ENCODE data around the gene CSTF1.

The CSTF1 gene

DNA sequence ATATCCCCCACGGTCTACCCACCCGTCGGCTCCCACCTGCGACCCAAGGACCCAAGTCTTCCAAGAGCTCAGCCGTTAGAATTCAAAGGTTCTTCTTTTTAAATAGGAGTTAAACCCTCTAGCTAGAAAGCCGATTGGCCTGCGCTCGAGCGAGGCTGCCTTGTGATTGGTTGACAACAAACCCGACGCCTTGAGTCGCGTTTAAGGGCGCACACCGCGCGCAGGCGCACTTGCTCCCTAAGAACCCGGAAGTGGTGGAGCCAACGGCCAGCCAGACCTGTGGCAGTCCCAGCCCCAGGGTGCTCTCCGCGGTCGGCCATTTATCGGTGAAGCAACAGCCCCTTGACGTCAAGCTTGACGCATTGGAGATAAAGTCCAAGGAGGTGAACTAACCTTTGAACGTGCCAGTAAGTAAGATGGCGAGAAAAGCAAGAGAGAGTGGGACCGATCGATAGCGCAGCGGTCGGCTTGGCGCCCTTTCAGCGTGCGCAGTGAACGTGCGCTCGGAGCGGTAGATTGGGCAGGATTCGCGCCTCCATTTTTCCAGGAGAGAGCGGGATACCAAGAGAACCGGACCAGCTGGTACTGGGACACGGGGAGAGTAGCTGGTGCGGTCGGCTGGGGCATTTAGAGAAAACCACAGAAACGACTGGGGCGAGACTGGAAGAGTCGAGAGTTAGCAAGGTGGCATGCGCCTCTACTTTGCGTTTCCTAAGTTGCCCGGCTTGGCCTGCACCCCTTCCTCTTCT lies at the start of gene CSTF1, which contains the start of gene AURKA:
CSTF1 (plus strand) TSS at position 514 of the 749 bp plus-strand sequence. CDS start 2,908 bp downstream, outside the sequence.
AURKA (minus strand) TSS at position 84 of the 749 bp plus-strand sequence. CDS start 4,018 bp downstream, outside the sequence.
- no peak within 1 kb of the TSS for H3K4me3 Mint-ChIP-seq
- no peaks in the 10 kb centered on the region for H3K27me3 Mint-ChIP-seq (ENCODE audit: low read depth)
- H3K27ac Mint-ChIP-seq: peak within 1 kb of the TSS; percentile 81
- no peaks in the 10 kb centered on the region for H3K9me3 Mint-ChIP-seq
- peaks cover 32% of the 10 kb centered on the region for H3K36me3 Mint-ChIP-seq (ENCODE audit: low read depth)
- peaks cover 38% of the 10 kb centered on the region for H3K4me1 Mint-ChIP-seq (ENCODE audit: low read depth)

DNA sequence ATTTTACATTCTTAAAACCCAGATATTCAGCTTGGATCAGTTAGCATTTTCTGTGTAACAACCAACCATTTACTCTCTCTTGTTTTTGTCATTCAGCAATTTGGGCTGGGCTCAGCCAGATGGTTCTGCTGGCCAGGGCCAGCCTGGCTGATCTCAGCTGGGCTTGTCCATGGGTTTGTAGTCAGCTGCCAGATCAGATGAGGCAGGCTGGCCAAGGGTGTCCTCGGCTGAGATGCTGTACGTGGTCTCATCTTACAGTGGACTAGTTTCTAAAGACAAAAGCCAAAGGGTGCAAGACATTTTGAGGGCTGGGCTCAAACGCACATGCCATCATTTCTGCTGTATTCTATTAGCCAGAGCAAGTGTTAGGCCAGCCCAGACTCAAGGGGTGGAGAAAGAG lies 49.7 kb upstream of the CSTF1 start:
- Mint-ChIP-seq H3K36me3 (ENCODE audit: low read depth) (no peaks in the 10 kb centered on the region), H3K9me3 (no peaks in the 10 kb centered on the region), H3K4me3 (no peak overlapping the region), H3K27me3 (ENCODE audit: low read depth) (peaks cover 73% of the 10 kb centered on the region), H3K4me1 (ENCODE audit: low read depth) (peaks cover 2% of the 10 kb centered on the region), H3K27ac (no peak overlapping the region)

DNA sequence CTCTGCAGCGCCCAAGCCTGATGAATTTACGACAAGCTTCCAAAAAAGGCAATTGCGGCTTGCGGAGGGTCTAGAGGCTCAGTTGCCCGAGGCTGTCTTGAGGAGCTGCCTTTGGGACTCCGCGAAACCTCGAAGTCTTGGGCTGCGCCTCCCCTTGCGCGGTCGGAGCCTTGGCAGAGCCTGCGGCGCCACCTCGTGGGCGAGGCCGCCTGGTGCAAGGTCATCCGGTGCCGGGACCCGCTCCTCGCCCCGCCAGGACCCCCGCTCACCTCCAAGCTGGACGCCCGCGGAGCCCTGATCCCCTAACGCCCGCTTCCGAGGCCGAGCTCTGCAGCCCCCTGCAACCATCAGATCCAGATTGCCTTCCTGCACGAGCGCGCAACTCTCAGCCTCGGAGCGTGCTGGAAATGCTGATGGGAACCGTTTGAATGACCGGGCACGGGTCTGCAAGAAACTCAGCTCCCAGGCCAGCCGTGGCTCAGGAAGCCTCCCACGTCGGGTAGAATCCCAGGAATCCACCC lies 48.5 kb upstream of the CSTF1 start:
- Mint-ChIP-seq H3K9me3 (no peaks in the 10 kb centered on the region), H3K4me1 (ENCODE audit: low read depth) (peaks cover 2% of the 10 kb centered on the region), H3K4me3 (no peak overlapping the region), H3K36me3 (ENCODE audit: low read depth) (no peaks in the 10 kb centered on the region), H3K27ac (no peak overlapping the region), H3K27me3 (ENCODE audit: low read depth) (peaks cover 81% of the 10 kb centered on the region)

DNA sequence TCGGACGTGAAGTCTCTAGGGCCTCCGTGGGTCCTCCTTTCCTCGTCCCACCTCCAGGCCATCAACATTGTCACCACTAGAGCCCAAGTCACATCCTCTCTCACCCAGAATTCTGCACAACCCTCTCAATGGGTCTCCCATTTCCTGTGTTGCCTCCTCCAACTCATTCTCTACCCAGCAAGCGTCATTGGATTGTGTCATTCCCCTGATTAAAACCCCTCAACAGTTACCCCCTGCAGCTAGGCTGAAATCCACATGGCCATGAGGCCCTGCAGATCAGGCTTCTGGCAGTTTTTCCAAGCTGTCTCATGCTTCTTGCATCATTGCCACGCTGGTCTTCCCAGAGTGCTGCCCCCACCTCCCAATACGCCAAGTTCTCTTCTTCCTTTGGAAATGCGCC lies 46.5 kb upstream of the CSTF1 start:
- Mint-ChIP-seq H3K27ac (no peak overlapping the region), H3K4me3 (no peak overlapping the region), H3K9me3 (no peaks in the 10 kb centered on the region), H3K4me1 (ENCODE audit: low read depth) (peaks cover 2% of the 10 kb centered on the region), H3K36me3 (ENCODE audit: low read depth) (no peaks in the 10 kb centered on the region), H3K27me3 (ENCODE audit: low read depth) (peaks cover 71% of the 10 kb centered on the region)

DNA sequence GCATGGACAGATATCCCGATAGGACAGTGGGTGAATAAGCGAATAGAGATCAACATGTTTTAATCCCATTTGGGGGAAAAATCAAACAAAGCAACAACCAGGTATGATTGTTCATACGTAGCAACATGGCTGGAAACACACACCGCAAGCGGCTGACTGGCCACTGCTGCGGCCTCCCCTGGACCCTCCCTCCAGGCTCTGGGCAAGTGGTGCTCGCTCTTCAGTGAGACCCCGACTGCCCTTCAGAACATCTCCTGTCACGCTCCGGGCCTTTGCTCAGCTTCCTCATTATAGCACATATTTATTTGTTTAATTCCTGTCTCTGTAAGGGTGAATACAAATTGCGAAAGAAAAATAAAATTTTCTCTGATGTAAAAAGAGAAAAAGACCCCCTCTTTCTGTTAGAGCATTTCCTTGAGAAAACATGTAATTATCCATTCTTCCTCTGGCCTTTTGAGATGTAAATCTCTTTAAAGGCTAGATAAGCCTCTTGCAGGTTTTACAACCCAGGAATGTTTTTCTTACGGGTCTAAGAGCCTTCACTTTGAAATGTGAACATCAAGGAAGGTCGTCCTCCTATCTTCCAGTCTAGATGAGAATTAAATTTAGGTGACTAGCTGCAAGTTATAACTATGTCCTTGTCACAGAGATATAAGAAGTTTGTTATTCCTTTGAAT lies 44.7 kb upstream of the CSTF1 start:
- Mint-ChIP-seq H3K27me3 (ENCODE audit: low read depth) (peaks cover 59% of the 10 kb centered on the region), H3K36me3 (ENCODE audit: low read depth) (no peaks in the 10 kb centered on the region), H3K4me3 (no peak overlapping the region), H3K4me1 (ENCODE audit: low read depth) (peaks cover 2% of the 10 kb centered on the region), H3K27ac (no peak overlapping the region), H3K9me3 (no peaks in the 10 kb centered on the region)

DNA sequence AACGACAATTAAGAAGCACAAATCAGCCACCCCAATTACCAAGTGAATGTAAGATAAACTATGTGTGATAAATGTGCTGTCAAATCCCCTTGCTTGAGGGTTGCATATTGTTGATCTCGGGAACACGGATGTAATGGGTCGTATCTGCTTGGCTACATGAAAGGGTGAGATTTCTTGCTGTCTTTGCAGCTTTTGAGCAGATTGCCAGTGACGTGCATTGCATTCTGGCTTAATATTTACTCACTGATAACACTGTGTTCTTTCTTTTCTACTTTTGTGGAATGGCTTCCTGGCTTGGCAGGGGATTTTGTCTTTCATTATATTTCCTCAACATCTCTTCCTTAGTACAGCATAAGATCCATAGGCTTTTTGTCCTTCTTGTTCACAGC lies 44.1 kb upstream of the CSTF1 start:
- Mint-ChIP-seq H3K27ac (no peak overlapping the region), H3K4me3 (no peak overlapping the region), H3K9me3 (no peaks in the 10 kb centered on the region), H3K36me3 (ENCODE audit: low read depth) (no peaks in the 10 kb centered on the region), H3K4me1 (ENCODE audit: low read depth) (peaks cover 2% of the 10 kb centered on the region), H3K27me3 (ENCODE audit: low read depth) (peaks cover 56% of the 10 kb centered on the region)

DNA sequence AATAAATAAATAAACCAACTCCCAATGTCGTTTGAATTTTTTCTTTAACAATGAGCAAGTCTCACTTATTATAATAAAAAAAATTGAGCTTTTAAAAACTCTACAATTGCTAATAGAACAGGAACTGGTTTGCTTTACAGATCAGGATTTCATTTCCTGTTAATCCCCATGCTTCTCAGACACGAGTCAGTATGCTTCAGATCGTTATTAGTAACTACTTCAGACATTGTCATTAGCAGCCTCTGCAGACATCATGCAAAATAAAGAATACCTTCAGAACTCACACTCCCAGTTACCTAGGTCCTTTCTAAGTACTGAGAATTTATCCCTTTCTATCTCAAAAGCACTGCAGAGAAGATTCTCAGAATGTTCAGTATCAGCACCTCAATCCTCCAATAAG lies 43.7 kb upstream of the CSTF1 start:
- H3K4me3 Mint-ChIP-seq: no peak overlapping the region
- no peak overlapping the region for H3K27ac Mint-ChIP-seq
- no peaks in the 10 kb centered on the region for H3K4me1 Mint-ChIP-seq (ENCODE audit: low read depth)
- H3K36me3 Mint-ChIP-seq (ENCODE audit: low read depth): no peaks in the 10 kb centered on the region
- H3K27me3 Mint-ChIP-seq (ENCODE audit: low read depth): peaks cover 56% of the 10 kb centered on the region
- H3K9me3 Mint-ChIP-seq: no peaks in the 10 kb centered on the region

DNA sequence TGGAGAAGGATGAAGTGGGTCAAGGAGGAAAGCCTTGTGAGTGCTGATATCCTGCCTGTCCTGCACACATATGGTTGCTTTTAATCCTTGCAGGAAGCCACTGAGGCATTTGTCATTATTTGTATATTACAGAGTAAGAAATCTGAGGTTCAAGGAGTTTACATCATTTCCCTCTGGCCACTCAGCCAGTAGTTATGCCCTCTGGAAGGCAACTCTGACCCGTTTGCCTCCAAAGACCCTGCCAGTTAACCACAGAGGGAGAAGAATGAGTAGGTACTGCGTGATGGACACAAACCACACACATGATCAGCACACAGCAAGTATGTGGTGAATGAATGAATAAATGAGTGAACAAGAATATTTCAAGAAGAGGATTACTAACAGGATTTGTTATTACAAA lies 41.6 kb upstream of the CSTF1 start:
- Mint-ChIP-seq H3K27me3 (ENCODE audit: low read depth) (peaks cover 47% of the 10 kb centered on the region), H3K9me3 (no peaks in the 10 kb centered on the region), H3K4me3 (no peak overlapping the region), H3K36me3 (ENCODE audit: low read depth) (no peaks in the 10 kb centered on the region), H3K27ac (no peak overlapping the region), H3K4me1 (ENCODE audit: low read depth) (no peaks in the 10 kb centered on the region)

DNA sequence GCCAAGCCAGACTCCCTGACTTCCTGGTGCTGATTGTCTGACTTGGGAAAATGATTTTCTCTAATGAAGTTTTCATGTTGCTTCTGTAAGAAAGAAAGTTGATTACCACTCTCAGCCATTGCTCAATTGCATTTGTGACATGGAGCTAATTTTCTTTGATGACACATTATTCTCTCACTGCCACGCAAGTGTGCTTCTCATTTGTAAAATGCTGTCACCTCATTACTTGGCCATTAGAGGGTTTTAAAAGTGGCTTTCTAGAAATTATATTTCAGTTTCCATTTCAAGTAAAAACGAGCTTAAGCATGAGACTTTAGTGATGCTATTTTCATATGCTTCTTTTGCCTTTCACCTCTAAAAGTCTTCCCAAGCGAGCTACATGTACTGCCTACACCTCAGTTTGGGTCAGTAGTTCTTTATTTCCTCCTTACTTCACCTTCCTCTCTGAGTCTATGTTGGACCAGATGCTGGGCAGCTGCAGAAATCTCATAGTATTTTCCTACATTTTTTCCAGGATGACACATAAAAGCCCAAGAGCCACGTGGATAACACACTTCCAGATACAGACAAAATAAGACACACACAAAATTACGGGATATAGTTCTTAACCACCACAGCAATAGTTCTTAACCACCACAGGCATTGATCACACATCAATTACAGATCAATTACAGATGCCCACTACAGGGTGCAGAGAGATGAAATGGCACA lies 39.9 kb upstream of the CSTF1 start:
- Mint-ChIP-seq H3K27ac (no peak overlapping the region), H3K27me3 (ENCODE audit: low read depth) (peaks cover 42% of the 10 kb centered on the region), H3K4me1 (ENCODE audit: low read depth) (no peaks in the 10 kb centered on the region), H3K9me3 (no peaks in the 10 kb centered on the region), H3K36me3 (ENCODE audit: low read depth) (no peaks in the 10 kb centered on the region), H3K4me3 (no peak overlapping the region)

DNA sequence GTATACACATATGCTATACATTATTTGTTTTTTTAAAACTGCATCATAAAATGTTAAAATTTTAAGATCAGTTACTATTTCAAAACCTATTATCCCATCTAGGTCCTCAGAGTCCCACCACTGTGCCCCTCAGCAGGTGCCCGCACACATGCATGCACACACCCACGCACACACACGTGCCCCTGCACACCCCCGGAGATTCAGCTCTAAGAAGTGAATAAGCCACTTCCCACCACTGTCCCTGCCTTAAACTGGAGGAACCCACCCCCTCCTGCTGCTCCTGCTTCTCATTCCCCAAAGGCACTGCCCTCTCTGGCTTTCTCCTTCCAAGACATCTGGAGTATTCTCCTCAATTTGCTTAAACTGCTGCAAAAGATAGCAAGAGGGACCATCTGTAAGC lies 39.1 kb upstream of the CSTF1 start:
- Mint-ChIP-seq H3K9me3 (no peaks in the 10 kb centered on the region), H3K4me3 (no peak overlapping the region), H3K36me3 (ENCODE audit: low read depth) (no peaks in the 10 kb centered on the region), H3K4me1 (ENCODE audit: low read depth) (peaks cover 2% of the 10 kb centered on the region), H3K27ac (no peak overlapping the region), H3K27me3 (ENCODE audit: low read depth) (peaks cover 33% of the 10 kb centered on the region)

DNA sequence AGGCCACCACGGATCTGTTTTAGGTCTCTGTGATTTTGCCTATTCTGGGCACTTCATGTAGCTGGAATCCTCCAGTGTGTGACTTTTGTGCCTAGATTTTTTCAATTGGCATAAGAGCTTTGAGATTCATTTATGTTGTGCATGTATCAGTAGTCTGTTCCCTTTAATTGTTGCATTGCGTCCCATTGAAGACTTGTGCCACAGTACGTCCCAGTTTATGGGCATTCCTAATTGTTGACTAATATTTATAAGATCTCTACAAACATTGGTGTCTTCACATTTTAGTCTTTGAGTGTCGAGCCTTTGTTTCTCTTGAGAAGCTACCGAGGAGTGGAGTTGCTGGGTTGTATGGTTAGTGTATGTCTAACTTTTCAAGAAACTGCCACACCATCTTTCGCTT lies 34.4 kb upstream of the CSTF1 start:
- Mint-ChIP-seq H3K36me3 (ENCODE audit: low read depth) (no peaks in the 10 kb centered on the region), H3K9me3 (no peaks in the 10 kb centered on the region), H3K4me3 (peak overlapping the region; percentile 67), H3K27me3 (ENCODE audit: low read depth) (peaks cover 20% of the 10 kb centered on the region), H3K4me1 (ENCODE audit: low read depth) (peaks cover 13% of the 10 kb centered on the region), H3K27ac (no peak overlapping the region)

DNA sequence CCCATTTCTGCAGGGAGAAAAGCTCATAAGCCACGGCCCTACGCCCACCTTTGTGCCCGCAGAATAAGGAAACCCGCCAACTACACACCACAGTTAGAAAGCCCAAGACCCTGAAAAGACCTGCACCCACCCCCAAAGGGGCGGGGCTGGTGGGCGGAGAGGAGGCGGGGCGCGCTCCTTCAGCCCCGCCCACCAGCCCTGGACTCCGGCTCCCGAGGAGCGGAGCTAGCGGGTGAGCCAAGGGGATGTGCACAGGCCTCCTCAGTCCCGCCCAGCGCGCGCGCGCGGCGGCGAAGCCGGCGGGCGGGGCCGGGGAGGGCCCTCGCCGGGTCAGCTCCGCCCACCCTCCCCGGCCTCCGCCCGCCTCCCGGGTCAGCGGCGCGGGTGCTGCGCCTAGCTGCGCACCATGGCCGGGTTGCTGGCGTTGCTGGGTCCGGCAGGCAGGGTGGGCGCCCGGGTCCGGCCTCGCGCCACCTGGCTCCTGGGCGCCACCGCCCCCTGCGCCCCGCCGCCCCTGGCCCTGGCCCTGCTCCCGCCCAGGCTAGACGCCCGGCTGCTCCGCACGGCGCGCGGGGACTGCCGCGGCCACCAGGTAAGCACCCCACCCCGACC lies 33.7 kb upstream of the CSTF1 start, which contains the start of gene FAM210B:
FAM210B (plus strand) TSS at position 375 of the 612 bp plus-strand sequence; CDS start at position 407, 32 bp downstream.
- H3K4me3 Mint-ChIP-seq: peak within 1 kb of the TSS; percentile 84
- H3K27ac Mint-ChIP-seq: peak within 1 kb of the TSS; percentile 52
- H3K9me3 Mint-ChIP-seq: no peaks in the 10 kb centered on the region
- no peaks in the 10 kb centered on the region for H3K36me3 Mint-ChIP-seq (ENCODE audit: low read depth)
- H3K27me3 Mint-ChIP-seq (ENCODE audit: low read depth): peaks cover 14% of the 10 kb centered on the region
- peaks cover 13% of the 10 kb centered on the region for H3K4me1 Mint-ChIP-seq (ENCODE audit: low read depth)

DNA sequence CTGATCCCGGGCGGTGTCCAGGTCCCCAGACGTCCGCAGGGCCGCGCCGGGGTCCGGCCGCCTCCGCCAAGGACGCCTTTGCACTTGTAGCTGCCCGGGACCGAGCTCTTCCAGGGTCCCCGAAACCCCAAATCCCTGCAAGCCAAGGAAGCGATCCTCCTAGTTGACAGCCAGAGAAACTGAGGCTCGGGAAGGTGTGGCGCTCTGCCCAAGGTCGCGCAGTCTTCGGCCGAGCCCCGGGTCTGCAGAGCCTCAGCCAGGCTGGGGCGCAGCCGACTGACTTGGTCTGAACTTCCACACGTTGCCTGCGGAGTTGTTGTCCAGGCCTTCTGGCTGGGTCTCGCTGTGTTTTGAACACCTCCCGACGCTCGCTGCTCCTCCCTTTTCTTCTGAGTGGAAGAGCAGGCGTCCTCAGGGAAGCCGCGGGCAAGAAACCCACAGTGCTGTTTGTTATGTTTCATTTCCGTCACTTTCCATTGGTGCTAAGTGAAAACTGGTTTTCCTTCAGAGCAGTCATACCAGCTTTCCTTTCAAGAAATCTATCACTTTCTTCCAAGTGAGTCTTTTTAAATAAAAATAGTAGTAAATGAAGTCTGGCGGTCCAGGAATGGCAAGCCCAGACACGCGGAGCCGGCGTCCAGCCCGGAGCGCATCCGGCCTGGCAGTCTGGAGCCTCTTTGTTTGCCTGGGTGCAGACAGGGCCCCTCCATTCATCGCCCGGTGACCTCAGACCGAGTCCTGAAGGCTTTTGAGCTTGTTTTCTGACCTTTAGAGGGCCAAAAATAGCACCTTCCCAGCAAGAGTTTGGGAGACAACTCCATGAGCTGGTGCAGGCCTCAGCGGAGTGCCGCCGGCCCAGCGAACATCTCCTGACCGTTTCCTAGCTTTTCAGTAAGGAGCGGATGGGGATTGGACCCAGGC lies 33.0 kb upstream of the CSTF1 start:
- Mint-ChIP-seq H3K27ac (peak overlapping the region; percentile 52), H3K4me1 (ENCODE audit: low read depth) (peaks cover 13% of the 10 kb centered on the region), H3K9me3 (no peaks in the 10 kb centered on the region), H3K27me3 (ENCODE audit: low read depth) (peaks cover 7% of the 10 kb centered on the region), H3K36me3 (ENCODE audit: low read depth) (no peaks in the 10 kb centered on the region), H3K4me3 (peak overlapping the region; percentile 84)
